GM19463 (cell line): ENCODE results near the gene RSL1D1.
A peak's percentile ranks its signal among the peaks of the same experiment; 100 is the strongest.

Experiments
- ATAC-seq: cut with Tn5 transposase; IDR thresholded peaks from one replicate; pipeline ENCODE4 v1.9.1; 2021; ENCODE audit warnings: mild to moderate bottlenecking, moderate library complexity; ENCODE audit not compliant: unreplicated experiment

RSL1D1 gene

GRCh38 chr16:11851294-11852091 is at the start of gene RSL1D1:
Gene RSL1D1 (minus strand): TSS chr16:11851542. CDS start chr16:11851512, 30 bp downstream.
- peak; percentile 93 for ATAC-seq

GRCh38 chr16:11901091-11901490 is 49.7 kb upstream of the RSL1D1 start:
- no peak for ATAC-seq

GRCh38 chr16:11896486-11897176 is 45.3 kb upstream of the RSL1D1 start:
- ATAC-seq, result no peak

GRCh38 chr16:11893571-11893970 is 42.2 kb upstream of the RSL1D1 start:
- ATAC-seq, result no peak

GRCh38 chr16:11892761-11893160 is 41.4 kb upstream of the RSL1D1 start:
- ATAC-seq, result no peak

- ATAC-seq, result no peak
These were observed 39.1 kb upstream of the RSL1D1 start for GRCh38 chr16:11890231-11890965.

- no peak for ATAC-seq
These were observed 35.5 kb upstream of the RSL1D1 start for GRCh38 chr16:11886881-11887280.

GRCh38 chr16:11884035-11884434 is 32.7 kb upstream of the RSL1D1 start:
- ATAC-seq, result no peak

GRCh38 chr16:11880007-11880406 is 28.7 kb upstream of the RSL1D1 start:
- no peak for ATAC-seq

- no peak for ATAC-seq
These were observed 26.0 kb upstream of the RSL1D1 start for GRCh38 chr16:11877374-11877773.

GRCh38 chr16:11876306-11876705 is 25.0 kb upstream of the RSL1D1 start:
- ATAC-seq, result no peak

- no peak for ATAC-seq
These were observed 24.4 kb upstream of the RSL1D1 start for GRCh38 chr16:11875721-11876120.

GRCh38 chr16:11871193-11871592 is 19.9 kb upstream of the RSL1D1 start:
- no peak for ATAC-seq

- no peak for ATAC-seq
These were observed 19.1 kb upstream of the RSL1D1 start for GRCh38 chr16:11870399-11870798.

GRCh38 chr16:11869353-11870228 is 18.2 kb upstream of the RSL1D1 start:
- no peak for ATAC-seq

GRCh38 chr16:11868412-11868980 is 17.2 kb upstream of the RSL1D1 start:
- no peak for ATAC-seq

GRCh38 chr16:11862489-11862888 is 11.1 kb upstream of the RSL1D1 start:
- ATAC-seq, result no peak

- ATAC-seq, result no peak
These were observed 5.8 kb upstream of the RSL1D1 start for GRCh38 chr16:11857161-11857560.

- no peak for ATAC-seq
These were observed 909 bp upstream of the RSL1D1 start for GRCh38 chr16:11852092-11852809.

- ATAC-seq, result no peak
These were observed 2.5 kb downstream of the RSL1D1 start for GRCh38 chr16:11848842-11849241.
